Stimulated activated CD4-positive, alpha-beta T cell treated with anti-CD3 and anti-CD28 coated beads, Interleukin-2, amount 100 ng/mL, for 4 hours (primary cell): Measurements from ENCODE around the gene CCDC187.

Experiments used
- DNase-seq: peaks from one replicate; pipeline ENCODE4 v3.0.0-alpha.2; 2020; ENCODE audit warnings: low read depth

CCDC187 gene

DNA sequence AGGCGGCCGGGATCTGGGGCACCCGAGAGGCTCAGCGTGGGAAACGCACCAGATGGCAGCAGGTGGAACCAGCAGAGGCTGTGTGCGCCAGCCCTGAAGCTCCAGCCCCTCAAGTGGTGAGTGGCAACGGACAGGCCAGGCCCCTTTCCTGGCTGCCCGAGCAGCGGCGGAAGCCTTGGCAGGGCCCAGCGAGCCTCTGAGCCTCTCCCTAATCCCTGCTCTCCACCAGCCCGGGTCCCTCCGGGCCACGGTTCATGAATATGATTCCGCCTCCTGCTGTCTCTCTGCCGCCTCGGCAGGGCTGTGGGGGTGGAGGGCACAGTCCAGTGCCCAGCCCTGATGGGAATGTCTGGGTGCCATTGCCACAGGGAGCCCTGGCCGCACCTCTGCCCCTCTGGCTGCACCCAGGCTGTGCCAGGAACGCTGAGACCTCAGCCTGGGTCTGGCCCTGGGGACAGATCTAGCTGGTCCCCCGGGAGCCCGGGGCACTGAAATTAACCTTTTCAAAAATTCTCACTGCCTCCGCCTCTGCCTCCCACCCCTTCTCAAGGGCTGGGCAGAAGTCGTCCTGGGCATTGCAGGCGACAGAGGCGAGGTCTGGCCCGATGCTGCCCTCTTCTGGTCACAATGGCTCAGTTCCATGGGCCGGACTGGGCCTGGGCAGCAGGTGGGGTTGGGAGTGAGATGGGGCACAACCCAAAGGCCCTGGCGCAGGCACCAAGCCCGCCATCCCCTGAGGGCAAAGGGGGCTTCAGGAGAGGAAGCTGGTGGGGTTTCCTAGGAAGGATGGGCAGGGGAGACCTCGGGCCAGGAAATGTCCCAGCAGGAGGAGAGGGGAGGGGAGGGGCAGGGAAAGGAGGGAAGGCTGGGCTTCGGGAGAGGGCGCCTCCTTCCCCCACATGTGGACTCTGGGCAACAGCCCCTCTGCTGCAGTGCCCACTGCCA is 20.3 kb downstream of the CCDC187 start:
- DNase-seq = peak; percentile 59

DNA sequence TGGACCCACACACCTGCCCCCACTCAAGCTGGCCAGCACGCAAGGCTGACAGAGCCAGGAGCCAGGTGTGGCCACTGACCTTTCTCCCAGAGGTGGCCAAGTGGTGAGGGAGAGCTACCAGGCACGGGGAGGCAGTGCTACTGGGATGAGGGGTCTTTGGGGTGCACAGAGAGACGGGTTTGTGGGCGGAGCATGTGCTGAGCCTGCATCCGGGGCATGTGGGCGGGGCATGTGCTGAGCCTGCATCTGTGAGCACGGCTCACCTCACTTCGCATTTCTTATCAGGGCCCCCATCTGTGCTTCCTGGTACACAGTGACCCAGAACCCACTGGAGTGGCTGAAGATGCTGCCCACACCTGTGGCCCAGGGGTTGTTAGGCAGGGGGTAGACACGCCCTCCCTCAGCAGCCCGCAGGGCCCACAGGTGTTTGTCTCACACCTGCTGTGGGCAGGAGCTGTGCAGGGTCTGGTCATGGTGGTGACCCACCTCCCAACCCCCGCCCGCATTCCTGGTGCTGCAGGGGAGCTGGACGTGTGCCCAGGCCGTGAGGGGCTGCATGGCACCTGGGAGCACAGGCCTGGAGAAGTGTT is 21.5 kb downstream of the CCDC187 start:
- DNase-seq = no peak

DNA sequence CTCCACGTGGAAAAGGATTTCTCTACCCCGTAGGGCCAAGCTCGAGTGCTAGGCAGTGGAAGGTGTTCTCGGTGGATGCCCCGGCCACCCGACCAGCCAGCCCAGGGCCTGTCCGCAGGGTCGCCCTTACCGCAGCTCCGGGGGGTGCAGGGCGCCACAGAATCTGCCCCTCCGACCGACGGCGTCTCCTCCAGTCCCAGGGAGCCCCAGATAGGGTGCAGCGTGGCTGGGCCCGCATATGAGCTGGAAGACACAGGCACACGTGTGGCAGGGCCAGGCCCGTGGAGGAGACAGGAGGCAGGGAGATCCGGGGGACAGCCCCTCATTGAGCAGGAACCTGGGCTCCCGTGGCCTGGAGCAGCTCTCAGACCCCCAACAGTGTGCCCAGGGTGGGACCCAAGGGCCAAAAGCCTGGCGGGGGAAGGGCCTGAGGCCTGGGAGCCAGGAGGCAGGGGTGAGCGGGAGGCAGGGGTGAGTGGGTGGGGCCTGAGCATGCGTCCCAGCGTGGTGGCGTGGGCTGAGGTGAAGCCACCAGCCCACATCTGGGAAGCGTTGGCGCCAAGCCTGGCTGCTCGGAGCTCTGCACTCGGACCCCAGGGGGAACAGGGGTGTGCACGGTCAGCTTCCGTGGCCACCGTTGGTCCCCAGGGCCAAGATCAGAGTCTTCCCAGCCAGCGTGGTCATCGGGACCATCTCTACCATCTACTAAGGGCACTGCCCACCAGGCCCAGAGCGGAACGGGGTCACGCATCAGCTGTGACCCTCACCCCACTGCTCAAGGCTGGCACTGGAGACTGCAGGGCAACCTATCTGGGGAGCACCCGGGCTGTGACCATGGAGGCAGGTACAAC is 22.2 kb downstream of the CCDC187 start:
- DNase-seq = no peak

DNA sequence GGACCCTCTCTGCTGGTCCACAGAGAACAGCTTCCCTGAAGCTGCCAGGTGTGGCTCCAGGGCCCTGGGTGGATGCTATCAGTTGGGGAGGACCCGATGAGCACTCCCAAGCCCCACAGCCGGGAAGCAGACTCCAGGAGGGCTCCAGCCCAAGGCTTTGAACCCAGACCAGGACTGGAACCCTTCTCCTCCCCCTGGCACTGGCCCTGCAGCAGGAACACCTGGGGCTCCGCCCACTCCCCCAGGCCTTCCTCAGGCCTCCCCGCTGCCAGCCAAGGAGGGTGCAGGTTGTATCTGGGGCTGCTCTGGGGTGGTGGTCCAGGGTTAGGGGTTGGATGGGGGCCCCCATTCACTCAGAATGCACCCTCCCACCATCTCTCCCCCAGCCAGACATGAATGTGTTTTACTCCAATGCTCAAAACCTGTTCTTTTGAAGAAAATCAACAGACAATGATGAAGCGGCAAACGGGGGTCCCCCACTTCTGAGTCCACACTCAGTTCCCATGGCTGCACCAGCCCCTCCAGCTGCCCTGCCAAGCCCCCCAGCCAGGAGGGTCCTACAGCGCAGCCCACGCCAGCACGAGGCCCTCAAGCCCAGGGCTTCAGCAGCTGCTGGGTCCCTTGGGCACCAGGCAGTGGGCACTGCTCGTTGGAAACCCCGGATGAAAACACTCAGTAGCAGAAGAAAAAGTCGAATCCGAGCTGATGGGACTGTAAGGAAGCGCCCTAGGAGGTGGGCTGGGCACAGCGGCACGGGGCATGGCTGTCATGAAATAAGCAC is 23.2 kb downstream of the CCDC187 start:
- no peak for DNase-seq

DNA sequence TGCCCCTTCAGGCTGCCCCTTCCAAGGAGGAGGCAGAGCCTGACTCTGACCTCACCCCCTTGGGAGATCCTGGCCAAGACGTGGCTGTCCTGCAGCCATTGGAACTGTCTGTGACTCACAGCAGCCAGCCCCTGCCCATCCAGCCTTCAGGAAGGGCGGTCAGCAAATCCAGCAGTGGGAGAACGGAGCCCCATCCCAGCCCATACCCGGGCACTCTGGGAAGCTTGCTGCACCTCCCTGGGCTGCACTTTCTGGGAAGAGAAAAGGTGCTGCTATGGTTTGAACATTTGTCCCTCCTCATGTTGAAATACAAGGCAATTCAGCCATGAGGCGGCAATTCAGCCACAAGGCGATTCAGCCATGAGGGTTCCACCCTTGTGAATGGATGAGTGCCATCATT is 24.4 kb downstream of the CCDC187 start:
- no peak for DNase-seq

DNA sequence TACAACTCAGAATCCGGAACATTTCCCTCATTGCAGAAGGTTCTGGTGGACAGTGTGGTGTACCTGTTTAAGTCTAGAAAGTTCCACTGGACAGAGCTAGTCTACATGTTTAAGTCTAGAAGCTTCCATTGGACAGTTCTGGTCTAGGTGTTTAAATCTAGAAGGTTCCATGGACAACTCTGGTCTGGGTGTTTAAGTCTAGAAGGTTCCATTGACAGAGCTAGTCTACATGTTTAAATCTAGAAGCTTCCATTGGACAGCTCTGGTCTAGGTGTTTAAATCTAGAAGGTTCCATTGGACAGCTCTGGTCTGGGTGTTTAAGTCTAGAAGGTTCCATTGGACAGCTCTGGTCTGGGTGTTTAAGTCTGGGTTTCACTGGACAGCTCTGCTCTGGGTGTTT is 25.0 kb downstream of the CCDC187 start:
- no peak for DNase-seq

DNA sequence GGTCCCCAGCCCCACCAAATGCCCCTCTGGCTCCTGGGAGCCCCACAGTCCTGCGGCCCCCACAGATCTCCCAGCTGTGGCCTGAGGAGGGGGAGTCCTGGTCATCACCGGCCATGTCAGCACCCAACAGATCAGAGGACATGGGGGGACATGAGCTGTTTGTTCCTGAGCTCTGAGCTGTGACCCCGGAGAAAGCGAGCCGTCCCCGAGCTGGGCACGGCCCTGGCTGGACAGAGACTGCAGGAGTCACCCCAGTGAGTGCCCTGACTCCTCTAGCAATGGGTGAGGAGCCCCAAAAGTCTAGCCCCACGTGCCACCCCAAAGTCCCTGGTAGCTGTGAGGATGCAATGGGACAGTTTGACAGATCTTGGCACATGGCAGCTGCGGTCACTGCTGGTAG is 25.7 kb downstream of the CCDC187 start:
- DNase-seq = no peak

DNA sequence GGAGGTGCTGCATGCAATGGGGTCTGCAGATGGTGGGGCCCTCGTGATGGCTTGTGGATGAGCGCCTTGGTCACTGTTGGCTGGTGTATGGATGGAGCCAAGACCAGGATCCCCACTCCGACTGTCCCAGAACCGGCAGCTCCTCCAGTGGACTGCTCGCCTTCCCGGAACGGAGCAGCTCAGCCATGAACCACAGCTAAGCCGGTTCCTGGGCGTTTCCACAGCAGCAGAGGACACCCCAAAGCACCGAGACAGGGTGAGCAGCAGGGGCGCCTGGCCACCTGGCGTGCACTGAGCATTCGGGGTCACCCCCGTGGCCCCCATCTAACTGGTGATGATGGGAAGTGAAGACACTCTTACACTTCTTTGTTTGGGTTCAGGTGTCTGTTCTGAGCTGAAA is 26.1 kb downstream of the CCDC187 start:
- DNase-seq = no peak

DNA sequence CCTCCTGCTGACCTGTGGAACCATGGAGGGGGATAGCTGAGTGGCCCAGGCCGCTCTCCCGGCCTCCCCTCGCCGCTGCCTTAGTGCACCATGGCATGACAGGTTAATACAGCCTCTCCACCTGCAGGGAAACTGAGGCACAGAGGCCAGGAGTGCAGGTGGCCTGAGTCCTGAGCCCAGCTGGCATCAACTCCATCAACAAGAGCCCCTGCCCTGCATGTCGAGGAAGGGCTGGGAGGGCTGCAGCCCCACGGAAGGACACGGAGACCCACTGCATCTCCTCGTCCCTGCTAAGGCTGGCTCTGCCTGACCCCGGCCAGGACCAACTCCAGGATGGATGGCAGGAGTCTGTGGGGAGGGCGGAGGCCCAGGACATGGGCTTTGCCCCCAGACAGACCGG is 27.2 kb downstream of the CCDC187 start:
- DNase-seq = no peak

DNA sequence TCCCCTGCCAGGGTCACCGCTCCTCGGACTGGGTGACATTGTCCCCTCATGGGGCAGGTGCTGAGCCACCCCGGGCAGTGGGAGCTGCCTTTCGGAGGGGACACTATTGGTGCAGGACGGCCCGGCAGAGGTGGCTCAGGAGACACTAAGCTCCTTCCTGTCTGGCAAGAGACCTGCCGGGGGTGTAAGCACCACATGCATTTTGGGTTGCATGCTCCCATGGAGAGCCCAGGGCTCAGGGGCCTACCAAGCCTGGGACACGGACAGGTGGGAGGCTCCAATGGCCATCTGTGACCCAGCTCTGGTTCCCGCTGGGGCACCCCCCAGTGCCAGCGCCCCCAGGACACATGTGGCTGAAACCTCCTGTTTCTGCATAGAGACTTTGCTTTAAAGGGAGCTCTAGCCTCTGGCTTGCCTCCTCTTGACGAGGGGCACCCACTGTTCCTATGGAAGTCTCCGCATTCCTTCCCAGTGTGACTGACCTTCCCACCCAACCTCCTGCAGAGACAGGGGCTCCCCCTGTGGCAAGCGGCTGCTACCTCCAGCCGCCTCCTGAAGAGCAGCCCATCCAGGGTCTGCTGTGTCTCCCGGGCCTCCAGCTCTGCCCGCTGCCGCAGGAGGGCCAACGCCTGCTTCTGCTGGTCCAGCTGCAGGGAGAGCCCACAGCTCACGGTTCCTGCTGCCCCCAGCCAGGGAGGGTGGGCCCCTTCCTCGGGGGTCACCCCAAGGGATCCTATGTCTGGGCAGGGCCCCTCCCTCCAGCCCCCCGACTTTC is 28.1 kb downstream of the CCDC187 start:
- no peak for DNase-seq

DNA sequence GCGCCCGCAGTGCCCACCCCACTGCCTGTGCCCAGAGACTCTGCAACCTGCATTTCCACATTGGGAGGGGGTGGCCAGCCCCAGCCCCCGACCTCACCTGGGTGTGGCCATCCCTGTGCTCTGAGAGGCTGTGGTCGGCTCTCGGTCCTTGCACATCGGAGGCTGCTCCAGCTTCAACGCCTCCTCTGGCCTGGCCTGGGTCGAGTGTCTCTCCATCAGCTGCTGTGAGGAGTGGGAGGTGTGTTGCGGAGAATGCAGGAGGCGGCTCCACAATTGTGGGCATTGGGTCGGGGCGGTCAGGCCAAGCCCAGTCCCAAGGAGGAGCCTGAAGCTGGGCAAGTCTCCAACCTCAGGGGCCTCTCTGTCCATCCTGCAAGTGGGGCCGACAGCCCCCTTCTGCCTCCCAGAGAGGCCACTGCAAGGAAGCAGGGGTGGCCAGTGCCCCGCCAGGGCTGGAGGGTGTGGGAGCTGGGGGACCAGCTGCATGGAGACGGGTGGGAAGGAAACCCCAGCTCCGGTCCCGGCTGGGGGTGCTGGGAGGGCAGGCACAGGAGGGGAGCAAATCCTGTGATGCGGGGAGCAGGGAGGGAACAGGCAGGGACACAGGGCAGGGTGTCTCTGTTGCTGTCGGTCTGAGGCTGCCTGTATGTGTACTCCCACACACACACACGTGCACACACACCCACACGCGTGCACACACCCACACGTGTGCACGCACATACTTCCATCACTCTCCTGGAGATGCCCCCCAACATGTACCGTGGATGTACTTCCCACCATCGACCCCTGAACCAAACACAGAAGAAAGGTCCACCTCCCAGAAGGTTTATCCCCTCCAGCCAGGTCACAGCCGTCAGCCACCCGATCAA is 28.9 kb downstream of the CCDC187 start:
- DNase-seq = no peak

DNA sequence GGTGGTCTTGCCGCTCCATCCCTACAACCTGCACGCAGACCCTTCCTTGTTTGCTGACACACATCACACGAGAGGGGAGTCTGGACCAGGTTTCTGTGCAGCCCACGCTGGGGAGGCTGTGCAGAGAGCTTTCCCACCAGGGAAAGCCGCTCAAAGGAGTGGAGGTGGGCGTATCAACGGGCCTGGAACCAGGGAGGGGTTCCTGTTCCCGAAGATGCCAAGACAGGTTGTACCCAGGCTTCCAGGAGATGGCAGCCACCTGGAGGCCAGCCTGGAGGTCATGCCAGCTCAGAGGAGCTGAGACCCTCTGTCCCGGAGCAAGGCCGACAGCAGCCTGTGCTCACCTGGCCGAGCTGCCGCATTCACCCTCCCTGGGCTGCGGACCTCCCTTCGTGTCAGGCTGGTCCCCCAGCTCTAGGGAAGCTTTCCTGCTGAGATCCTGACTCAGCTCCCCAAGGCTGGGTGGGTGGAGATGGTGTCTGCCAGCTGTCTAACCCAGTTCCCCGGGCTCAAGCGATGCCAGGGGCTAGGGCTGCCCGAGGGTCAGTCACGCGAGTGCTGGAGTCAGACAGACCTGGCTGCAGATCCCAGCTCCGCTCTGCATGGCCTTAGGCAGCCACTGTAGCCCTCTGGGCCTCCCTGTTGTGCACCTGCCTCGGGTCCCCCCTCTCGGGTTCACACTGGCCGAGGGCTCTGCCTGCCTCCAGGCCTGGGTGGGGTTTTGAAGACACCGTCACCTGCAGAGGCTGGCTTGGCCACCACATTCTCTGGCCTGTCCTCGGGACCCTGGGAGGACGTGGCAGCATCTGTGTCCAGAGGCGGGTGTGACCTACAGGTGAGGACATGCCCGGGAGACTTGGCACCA is 29.7 kb downstream of the CCDC187 start:
- DNase-seq = no peak

DNA sequence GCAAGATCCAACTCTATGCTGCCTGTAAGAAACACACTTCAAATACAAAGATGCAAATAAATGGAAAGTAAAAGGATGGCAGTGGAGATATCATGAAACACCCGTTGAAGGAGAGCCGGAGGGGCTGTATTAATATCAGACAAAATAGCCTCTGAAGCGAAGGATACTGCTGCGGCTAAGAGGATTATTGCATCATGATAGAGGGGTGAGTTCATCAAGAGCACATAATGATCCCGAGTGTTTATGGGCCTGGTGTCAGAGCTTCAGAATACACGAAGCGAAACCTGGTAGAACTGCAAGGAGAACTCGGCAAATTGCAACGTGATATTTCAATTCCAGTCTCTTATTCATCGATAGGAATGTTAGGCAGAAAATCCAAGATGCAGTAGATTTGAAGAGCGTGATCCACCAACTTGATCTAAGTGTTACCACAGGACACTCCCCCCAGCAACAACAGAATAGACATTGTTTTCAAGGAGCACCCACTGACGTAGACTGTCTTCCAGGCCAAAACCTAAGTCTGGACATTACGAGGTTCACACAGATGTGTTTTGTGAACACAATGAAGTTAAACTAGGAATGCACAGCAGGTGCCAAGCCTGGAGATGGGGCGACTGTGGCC is 30.5 kb downstream of the CCDC187 start:
- DNase-seq = no peak

DNA sequence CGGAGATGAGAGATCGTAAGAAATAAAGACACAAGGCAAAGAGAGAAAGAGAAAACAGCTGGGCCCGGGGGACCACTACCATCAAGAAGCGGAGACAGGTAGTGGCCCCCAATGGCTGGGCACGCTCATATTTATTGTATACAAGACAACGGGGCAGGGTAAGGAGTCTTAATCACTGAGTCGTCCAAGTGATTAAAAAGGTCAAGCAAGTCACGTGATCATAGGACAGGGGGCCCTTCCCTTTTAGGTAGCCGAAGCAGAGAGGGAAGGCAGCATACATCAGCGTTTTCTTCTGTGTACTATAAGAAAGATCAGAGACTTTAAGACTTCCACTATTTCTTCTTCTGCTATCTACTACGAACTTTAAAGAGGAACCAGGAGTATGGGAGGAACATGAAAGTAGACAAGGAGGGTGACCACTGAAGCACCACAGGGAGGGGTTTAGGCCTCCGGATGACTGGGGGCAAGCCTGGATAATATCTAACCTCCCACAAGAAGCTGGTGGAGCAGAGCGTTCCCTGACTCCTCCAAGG is 33.7 kb downstream of the CCDC187 start:
- DNase-seq = no peak

DNA sequence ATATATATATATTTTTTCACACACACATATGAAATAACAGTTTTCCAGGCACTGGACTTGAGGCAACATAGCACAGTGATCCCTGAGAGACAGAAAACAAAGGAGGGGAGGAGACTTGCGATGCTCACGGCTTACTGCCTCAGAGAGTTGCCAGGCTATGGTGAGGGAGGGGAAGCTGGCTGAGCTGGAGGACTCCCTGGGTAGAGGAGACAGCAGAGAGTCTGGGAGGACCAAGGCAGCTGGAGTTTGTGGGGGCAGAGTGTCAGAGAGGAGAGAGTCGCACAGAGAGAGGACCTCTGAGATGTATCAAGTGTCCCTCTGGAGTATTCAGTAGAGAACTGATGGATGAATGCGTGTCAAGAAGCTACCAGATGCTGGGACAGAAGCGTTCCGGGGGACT is 35.2 kb downstream of the CCDC187 start:
- no peak for DNase-seq

DNA sequence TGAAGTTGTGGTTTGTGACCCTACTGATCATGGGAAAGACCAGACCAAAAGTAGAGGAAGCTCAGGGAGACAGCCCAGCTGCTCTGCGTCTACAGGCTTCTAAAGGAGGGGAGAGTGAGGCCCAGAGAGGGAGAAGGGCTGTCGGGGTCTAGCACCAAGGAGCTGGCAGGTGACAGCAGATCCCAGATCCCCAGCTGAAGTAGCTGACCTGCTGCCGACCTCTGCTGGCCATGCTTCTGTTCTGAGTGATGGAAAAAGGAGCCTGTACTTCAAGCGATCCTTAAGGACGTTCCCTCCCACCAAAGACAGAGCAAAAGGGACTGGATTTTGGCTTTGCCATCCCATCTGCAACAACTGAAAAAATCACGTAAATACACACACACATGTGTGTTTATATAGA is 35.6 kb downstream of the CCDC187 start:
- DNase-seq = no peak

DNA sequence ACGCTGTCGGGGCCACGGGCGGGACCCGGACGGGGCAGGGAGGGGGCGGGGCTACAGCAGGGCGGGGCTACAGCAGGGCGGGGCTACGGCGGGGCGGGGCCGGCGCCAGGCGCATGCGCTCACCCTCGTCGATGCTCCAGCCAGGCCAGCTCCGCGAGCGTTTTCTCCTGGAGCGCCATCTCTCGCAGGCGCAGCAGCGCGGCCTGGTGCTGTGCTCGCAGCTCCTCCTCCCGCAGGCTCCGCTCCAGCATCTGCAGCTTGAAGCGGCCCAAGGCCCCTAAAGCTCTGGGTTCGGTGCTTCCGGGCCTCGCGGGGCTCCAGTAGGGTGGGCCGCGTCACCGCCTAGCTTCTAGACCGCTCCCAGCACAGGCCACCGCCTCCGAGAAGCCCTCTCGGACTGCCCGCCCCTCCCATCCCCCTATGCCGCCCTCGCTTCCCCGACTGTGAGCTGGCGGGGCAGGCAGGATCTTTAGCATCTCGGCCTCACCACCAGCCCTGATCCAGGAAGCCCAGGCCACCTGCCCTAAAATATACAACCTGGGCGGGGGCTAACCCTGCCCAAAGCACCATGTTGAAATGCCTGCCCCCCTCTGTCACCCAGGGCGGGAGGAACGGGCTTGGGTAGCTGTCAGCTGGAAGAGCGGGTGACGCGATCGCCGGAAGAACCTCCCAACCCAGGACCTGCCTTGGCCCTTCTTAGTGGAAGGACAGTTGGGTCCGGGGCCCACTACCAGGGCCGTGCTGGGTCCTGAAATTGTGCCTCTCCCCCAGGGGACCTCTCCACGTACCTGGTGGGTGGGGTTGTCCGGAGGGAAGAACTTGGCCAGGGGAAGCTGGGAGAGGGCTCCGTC is 36.4 kb downstream of the CCDC187 start:
- DNase-seq = peak; percentile 77
